ENCODE measurements around the gene S100A7A. TPM values are rescaled to one million over a fixed set of nuclear protein-coding genes. Genes with fewer than 3 reads are reported as not detected.

Gene S100A7A
- total and polyA plus RNA-seq, 2 of the 4 experiments (the other 2 are of a cell fraction), result not detected

DNA sequence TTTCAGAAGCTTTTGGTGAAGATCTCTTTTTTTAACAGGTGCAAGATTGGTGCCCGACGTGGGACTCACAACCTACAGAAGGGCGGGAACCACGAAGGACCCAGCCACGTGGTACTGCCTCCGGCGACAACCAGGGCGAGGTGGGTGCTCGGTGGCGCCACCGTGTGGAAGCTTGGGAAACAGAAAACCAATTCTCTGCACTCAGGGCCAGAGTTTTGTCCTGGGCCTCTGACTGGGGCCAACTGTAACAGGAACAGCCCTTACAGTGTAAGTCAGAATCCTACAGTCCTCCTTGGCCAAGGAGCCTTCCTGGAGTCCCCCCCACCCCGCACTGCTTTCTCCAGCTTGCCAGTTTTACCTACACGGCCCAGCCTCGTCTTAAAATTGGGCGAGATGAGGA lies 11.6 kb upstream of the S100A7A start:
- H3K4me2 ChIP-seq (ENCODE audit: low read depth, low read length), result no peak overlapping the region
- no peaks in the 10 kb centered on the region for H3K79me1 ChIP-seq (ENCODE audit: low read depth in 1 of 2, low read length in 2 of 2)
- H2BK120ac ChIP-seq (ENCODE audit: low read depth, low read length), result no peak overlapping the region
- BruUV-seq (replicated peaks), result no TSS peak
- H3K9me3 ChIP-seq (ENCODE audit: control insufficient read depth, insufficient read depth, low read length), result no peaks in the 10 kb centered on the region
- H4K91ac ChIP-seq (ENCODE audit: insufficient read depth, low read depth, low read length), result no peak overlapping the region
- H3K14ac ChIP-seq (replicated peaks; ENCODE audit: low read depth, low read length), result no peak overlapping the region
- peaks cover 4% of the 10 kb centered on the region; the same call in 1 of the 2 replicates for H3K27me3 ChIP-seq (ENCODE audit: control insufficient read depth, insufficient read depth, low read length)
- ChIA-PET CTCF (interaction anchor here (0.6 kb wide), 1 partner anchor 68 kb away, joined by 3 read pairs; no protein-coding TSS in a partner anchor), POLR2A (ENCODE audit: unreplicated experiment) (no interaction called here)
- no peak overlapping the region for H2AK5ac ChIP-seq (ENCODE audit: low read depth, low read length)
- H3K18ac ChIP-seq (ENCODE audit: low read depth, low read length), result no peak overlapping the region
- dilution Hi-C loops (cut with HindIII; ENCODE audit: low sequenced_read_pairs, unreplicated experiment), result no loop called here
- H2AK9ac ChIP-seq (replicated peaks; ENCODE audit: low read depth, low read length, poor library complexity), result no peak overlapping the region
- H3K4me1 ChIP-seq (ENCODE audit: control insufficient read depth, insufficient read depth, low read length), result no peaks in the 10 kb centered on the region
- no peak overlapping the region for H2BK15ac ChIP-seq (ENCODE audit: low read depth, low read length)
- H3K23ac ChIP-seq (ENCODE audit: low read depth, low read length), result no peak overlapping the region
- TF ChIP-seq, protein P1, sequence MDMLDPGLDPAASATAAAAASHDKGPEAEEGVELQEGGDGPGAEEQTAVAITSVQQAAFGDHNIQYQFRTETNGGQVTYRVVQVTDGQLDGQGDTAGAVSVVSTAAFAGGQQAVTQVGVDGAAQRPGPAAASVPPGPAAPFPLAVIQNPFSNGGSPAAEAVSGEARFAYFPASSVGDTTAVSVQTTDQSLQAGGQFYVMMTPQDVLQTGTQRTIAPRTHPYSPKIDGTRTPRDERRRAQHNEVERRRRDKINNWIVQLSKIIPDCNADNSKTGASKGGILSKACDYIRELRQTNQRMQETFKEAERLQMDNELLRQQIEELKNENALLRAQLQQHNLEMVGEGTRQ (IDR thresholded peaks at IDR 0.05; ENCODE audit: low read depth, low read length), result 0 out of 2 replicates have a peak, but pooled peaks have one; percentile 5
- no peak for TF ChIP-seq CHD1 (IDR thresholded peaks at IDR 0.05; ENCODE audit: low read depth, low read length)
- TF ChIP-seq, protein P2, sequence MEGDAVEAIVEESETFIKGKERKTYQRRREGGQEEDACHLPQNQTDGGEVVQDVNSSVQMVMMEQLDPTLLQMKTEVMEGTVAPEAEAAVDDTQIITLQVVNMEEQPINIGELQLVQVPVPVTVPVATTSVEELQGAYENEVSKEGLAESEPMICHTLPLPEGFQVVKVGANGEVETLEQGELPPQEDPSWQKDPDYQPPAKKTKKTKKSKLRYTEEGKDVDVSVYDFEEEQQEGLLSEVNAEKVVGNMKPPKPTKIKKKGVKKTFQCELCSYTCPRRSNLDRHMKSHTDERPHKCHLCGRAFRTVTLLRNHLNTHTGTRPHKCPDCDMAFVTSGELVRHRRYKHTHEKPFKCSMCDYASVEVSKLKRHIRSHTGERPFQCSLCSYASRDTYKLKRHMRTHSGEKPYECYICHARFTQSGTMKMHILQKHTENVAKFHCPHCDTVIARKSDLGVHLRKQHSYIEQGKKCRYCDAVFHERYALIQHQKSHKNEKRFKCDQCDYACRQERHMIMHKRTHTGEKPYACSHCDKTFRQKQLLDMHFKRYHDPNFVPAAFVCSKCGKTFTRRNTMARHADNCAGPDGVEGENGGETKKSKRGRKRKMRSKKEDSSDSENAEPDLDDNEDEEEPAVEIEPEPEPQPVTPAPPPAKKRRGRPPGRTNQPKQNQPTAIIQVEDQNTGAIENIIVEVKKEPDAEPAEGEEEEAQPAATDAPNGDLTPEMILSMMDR (conservative IDR thresholded peaks at IDR 0.05; ENCODE audit: low read depth, low read length), result peak; percentile 17; the same call in 1 of the 2 replicates
- TF ChIP-seq, protein P3, sequence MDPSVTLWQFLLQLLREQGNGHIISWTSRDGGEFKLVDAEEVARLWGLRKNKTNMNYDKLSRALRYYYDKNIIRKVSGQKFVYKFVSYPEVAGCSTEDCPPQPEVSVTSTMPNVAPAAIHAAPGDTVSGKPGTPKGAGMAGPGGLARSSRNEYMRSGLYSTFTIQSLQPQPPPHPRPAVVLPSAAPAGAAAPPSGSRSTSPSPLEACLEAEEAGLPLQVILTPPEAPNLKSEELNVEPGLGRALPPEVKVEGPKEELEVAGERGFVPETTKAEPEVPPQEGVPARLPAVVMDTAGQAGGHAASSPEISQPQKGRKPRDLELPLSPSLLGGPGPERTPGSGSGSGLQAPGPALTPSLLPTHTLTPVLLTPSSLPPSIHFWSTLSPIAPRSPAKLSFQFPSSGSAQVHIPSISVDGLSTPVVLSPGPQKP (IDR thresholded peaks at IDR 0.05; ENCODE audit: borderline replicate concordance, low read depth, low read length), result no peak
- no peak overlapping the region for H2BK5ac ChIP-seq (ENCODE audit: low read depth, low read length, poor library complexity, severe bottlenecking)
- intact Hi-C loops (cut with micrococcal nuclease), result no loop called here
- H3K56ac ChIP-seq (ENCODE audit: extremely low read depth, insufficient read depth, low read length), result no peak overlapping the region
- WGBS, 2 experiments (ENCODE audit: extremely low coverage in 2 of 2, insufficient read length in 1 of 2), result 30% methylated on average over 2 of the region's 15 CpGs; no CpG with 5 or more reads in 1 of the 2 experiments
- H3K4ac ChIP-seq (ENCODE audit: low read depth, low read length), result no peak overlapping the region
- no peak for ATAC-seq (ENCODE audit: low read depth)
- no peak for DNase-seq
- no peaks in the 10 kb centered on the region for H4K20me1 ChIP-seq (ENCODE audit: insufficient read depth, low read length)
- H3K9me1 ChIP-seq (ENCODE audit: insufficient read depth, low read length), result no peaks in the 10 kb centered on the region
- no peak overlapping the region for H3K27ac ChIP-seq (ENCODE audit: insufficient read depth, low read length)
- H2AFZ ChIP-seq (replicated peaks; ENCODE audit: low read length, poor library complexity), result no peak overlapping the region
- no peak overlapping the region for H3K4me3 ChIP-seq (ENCODE audit: insufficient read depth, low read depth, low read length)
- H3K36me3 ChIP-seq (ENCODE audit: control insufficient read depth, insufficient read depth, low read length), result no peaks in the 10 kb centered on the region
- H3K9ac ChIP-seq (ENCODE audit: low read depth, low read length), result no peak overlapping the region
- no peak overlapping the region for H4K8ac ChIP-seq (ENCODE audit: low read depth in 2 of 2, low read length in 2 of 2)
- in situ Hi-C loops (cut with MboI; ENCODE audit: low sequenced_read_pairs), result no loop called here
- no peak overlapping the region for H2BK20ac ChIP-seq (ENCODE audit: low read depth, low read length)
- no peak overlapping the region for H4K5ac ChIP-seq (ENCODE audit: low read depth, low read length)

Data from IMR-90 (cell line).